Stimulated activated CD8-positive, alpha-beta memory T cell treated with anti-CD3 and anti-CD28 coated beads, Interleukin-4, amount 100 ng/mL, for 24 hours (primary cell): Measurements from ENCODE around the gene HBEGF.

Source experiments
- DNase-seq: peaks from one replicate; pipeline ENCODE4 v3.0.0-alpha.2; 2020; ENCODE audit warnings: low read depth

HBEGF gene

GRCh38 chr5:140302786-140303639 is 43.4 kb downstream of the HBEGF start, which contains the start of gene PFDN1:
Gene PFDN1 (minus strand): TSS chr5:140303101. CDS start chr5:140303073, 28 bp downstream.
- DNase-seq, result peak; percentile 85

GRCh38 chr5:140301136-140301535 is 45.3 kb downstream of the HBEGF start:
- no peak for DNase-seq

GRCh38 chr5:140299056-140299455 is 47.3 kb downstream of the HBEGF start:
- no peak for DNase-seq

- no peak for DNase-seq
Observed at GRCh38 chr5:140298183-140298601, 48.2 kb downstream of the HBEGF start.

- no peak for DNase-seq
Observed at GRCh38 chr5:140297283-140297682, 49.1 kb downstream of the HBEGF start.

GRCh38 chr5:140296289-140296688 is 50.1 kb downstream of the HBEGF start:
- no peak for DNase-seq

- no peak for DNase-seq
Observed at GRCh38 chr5:140295414-140295813, 51.0 kb downstream of the HBEGF start.

- DNase-seq, result no peak
Observed at GRCh38 chr5:140294753-140295152, 51.6 kb downstream of the HBEGF start.

- DNase-seq, result no peak
Observed at GRCh38 chr5:140293849-140294100, 52.6 kb downstream of the HBEGF start.

GRCh38 chr5:140293091-140293848 is 53.1 kb downstream of the HBEGF start:
- no peak for DNase-seq

- no peak for DNase-seq
Observed at GRCh38 chr5:140292212-140293036, 54.0 kb downstream of the HBEGF start.

GRCh38 chr5:140287801-140288521 is 58.4 kb downstream of the HBEGF start:
- no peak for DNase-seq

GRCh38 chr5:140286424-140286823 is 60.0 kb downstream of the HBEGF start:
- DNase-seq, result no peak

- DNase-seq, result no peak
Observed at GRCh38 chr5:140284013-140284412, 62.4 kb downstream of the HBEGF start.
